Left kidney (tissue), 2 donors: Measurements from ENCODE around the gene ELSPBP1. TPM values are rescaled to one million over a fixed set of nuclear protein-coding genes. Genes with fewer than 3 reads are reported as not detected.
"Not testable (repeated sequence)": the region's sequence is repeated elsewhere in the genome, so short reads cannot be mapped to it uniquely, and the experiment has no call there.

Experiments
- DNase-seq: peaks from one replicate; pipeline ENCODE4 v3.0.0-alpha.2; 2013
- polyA plus RNA-seq: library from polyadenylated mRNA; unstranded; fragments of 120-200 nt; gene quantifications from one replicate; pipeline ENCODE4 v1.2.1, GENCODE V29; 2013; ENCODE audit not compliant: insufficient read length

ELSPBP1 gene
- polyA plus RNA-seq, 1 donor: 0.25 TPM

GRCh38 chr19:48041877-48042580 is 47.6 kb downstream of the ELSPBP1 start:
- no peak for DNase-seq

- DNase-seq: no peak
Measured at GRCh38 chr19:48043675-48044258, 49.3 kb downstream of the ELSPBP1 start, which contains the start of gene CABP5. TSS of gene CABP5 (minus strand) at chr19:48044079. CDS start at chr19:48043922, 157 bp downstream.

GRCh38 chr19:48044561-48044960 is 50.1 kb downstream of the ELSPBP1 start:
- no peak for DNase-seq

- DNase-seq: no peak
Measured at GRCh38 chr19:48051335-48052033, 57.1 kb downstream of the ELSPBP1 start.

- DNase-seq: no peak
Measured at GRCh38 chr19:48053076-48053475, 58.6 kb downstream of the ELSPBP1 start.

- no peak for DNase-seq
Measured at GRCh38 chr19:48053856-48054255, 59.4 kb downstream of the ELSPBP1 start.

GRCh38 chr19:48059331-48059730 is 64.9 kb downstream of the ELSPBP1 start:
- no peak for DNase-seq

GRCh38 chr19:48060381-48060780 is 65.9 kb downstream of the ELSPBP1 start:
- no peak for DNase-seq

- no peak for DNase-seq
Measured at GRCh38 chr19:48061401-48062344, 67.2 kb downstream of the ELSPBP1 start.

- DNase-seq: no peak
Measured at GRCh38 chr19:48064509-48064908, 70.1 kb downstream of the ELSPBP1 start.

- DNase-seq: no peak
Measured at GRCh38 chr19:48069435-48069834, 75.0 kb downstream of the ELSPBP1 start.

GRCh38 chr19:48070177-48070769 is 75.8 kb downstream of the ELSPBP1 start:
- DNase-seq: not testable (repeated sequence)

Other genes with a start within 250 kb of the ELSPBP1 start
- gene NOP53, start 249.1 kb upstream of the ELSPBP1 start, polyA plus RNA-seq: 316 TPM
- gene SELENOW, start 215.9 kb upstream of the ELSPBP1 start, polyA plus RNA-seq: 110 TPM
- gene TPRX1, start 190.1 kb upstream of the ELSPBP1 start, polyA plus RNA-seq: not detected
- 0.15 TPM for gene CRX, start 172.7 kb upstream of the ELSPBP1 start, polyA plus RNA-seq
- not detected for gene TPRX2, start 135.4 kb upstream of the ELSPBP1 start, polyA plus RNA-seq
- 0.18 TPM for gene SULT2A1, start 108.3 kb upstream of the ELSPBP1 start, polyA plus RNA-seq
- gene BSPH1, start 2.5 kb upstream of the ELSPBP1 start, polyA plus RNA-seq: not detected
- gene CABP5, start 49.4 kb downstream of the ELSPBP1 start, polyA plus RNA-seq: not detected
- gene PLA2G4C, start 116.2 kb downstream of the ELSPBP1 start, polyA plus RNA-seq: 6.8 TPM
- gene LIG1, start 175.7 kb downstream of the ELSPBP1 start, polyA plus RNA-seq: 81.3 TPM
- 9.0 TPM for gene ZSWIM9, start 176.0 kb downstream of the ELSPBP1 start, polyA plus RNA-seq